H1 (cell line): ENCODE measurements around the gene TBC1D13.

Source experiments
- CBX8 ChIP-seq: fragments of 300-800, 300-1000 bp; sonication (generic); IDR thresholded peaks from 2 replicates; pipeline ENCODE4 v1.7.1; 2016; ENCODE audit warnings: low read depth, low read length, borderline replicate concordance
- CREB1 ChIP-seq: IDR thresholded peaks from 2 replicates; pipeline ENCODE4 v1.6.1; 2012; ENCODE audit warnings: inconsistent platforms
- CTCF ChIP-seq, 3 experiments: IDR thresholded peaks; 1 replicate in 2 of 3; 2 replicates in 1 of 3; pipeline versions ENCODE4 v1.5.1 to v1.6.1; 2011; ENCODE audit warnings: low read length in 3 of 3, mild to moderate bottlenecking in 3 of 3, inconsistent platforms in 2 of 3, low read depth in 1 of 3, moderate library complexity in 1 of 3; ENCODE audit not compliant: insufficient read depth in 1 of 3; ENCODE audit errors: control extremely low read depth in 1 of 3
- HDAC2 ChIP-seq, 2 experiments: fragments of 300-600 bp in 1 of 2; sonication (generic) in 1 of 2; IDR thresholded peaks; 2 replicates each; pipeline ENCODE4 v1.6.1; 2011 to 2012; ENCODE audit warnings: low read depth in 2 of 2, low read length in 2 of 2, mild to moderate bottlenecking in 2 of 2, moderate library complexity in 2 of 2, borderline replicate concordance in 1 of 2, inconsistent platforms in 1 of 2
- JUN ChIP-seq: IDR thresholded peaks from 2 replicates; pipeline ENCODE4 v1.6.1; 2011; ENCODE audit warnings: low read depth, mild to moderate bottlenecking, improper control_type of control experiment, low read length
- POLR2A ChIP-seq, 2 experiments: IDR thresholded peaks; 1 replicate in 1 of 2; 2 replicates in 1 of 2; pipeline ENCODE4 v1.6.1; 2011; ENCODE audit warnings: low read depth in 2 of 2, low read length in 2 of 2, mild to moderate bottlenecking in 2 of 2; ENCODE audit errors: control extremely low read depth in 1 of 2
- TAF1 ChIP-seq: IDR thresholded peaks from 2 replicates; pipeline ENCODE4 v1.6.1; 2011; ENCODE audit warnings: mild to moderate bottlenecking, low read depth, low read length
- TCF12 ChIP-seq: IDR thresholded peaks from 2 replicates; pipeline ENCODE4 v1.6.1; 2011; ENCODE audit warnings: low read depth, mild to moderate bottlenecking, low read length

GRCh38 chr9:128800061-128800460 lies 13.0 kb downstream of the TBC1D13 start:
- TF ChIP-seq CTCF (IDR thresholded peaks at IDR 0.05; ENCODE audit: control extremely low read depth in 1 of 3, insufficient read depth in 1 of 3, low read depth in 1 of 3, low read length in 3 of 3) (no peak), JUN (no peak), TAF1 (no peak), HDAC2 (IDR thresholded peaks at IDR 0.05; ENCODE audit: borderline replicate concordance in 1 of 2, low read depth in 2 of 2, low read length in 2 of 2) (no peak), POLR2A (IDR thresholded peaks at IDR 0.05; ENCODE audit: control extremely low read depth in 1 of 2, low read depth in 2 of 2, low read length in 2 of 2) (no peak), CREB1 (no peak), TCF12 (no peak), CBX8 (no peak)
